ENCODE results near the gene RSAD1.
"Not testable (repeated sequence)": the region's sequence is repeated elsewhere in the genome, so short reads cannot be mapped to it uniquely, and the experiment has no call there.

The RSAD1 gene

DNA sequence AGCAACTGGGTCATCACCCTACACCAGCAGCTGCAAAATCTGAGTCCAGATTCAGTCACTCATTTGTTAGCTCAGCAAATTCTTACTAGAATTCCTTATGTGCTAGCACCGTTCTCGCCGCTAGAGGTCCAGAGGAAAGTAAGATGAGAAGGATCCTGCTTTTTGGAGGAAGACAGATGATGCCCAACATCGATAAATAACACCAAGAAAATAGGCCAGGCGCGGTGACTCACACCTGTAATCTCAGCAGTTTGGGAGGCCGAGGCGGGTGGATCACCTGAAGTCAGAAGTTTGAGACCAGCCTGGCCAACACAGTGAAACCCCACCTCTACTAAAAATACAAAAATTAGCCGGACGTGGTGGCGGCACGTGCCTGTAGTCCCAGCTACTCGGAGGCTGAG is 5.9 kb upstream of the RSAD1 start:
- DNase-seq (ENCODE audit: low read depth): not testable (repeated sequence)

DNA sequence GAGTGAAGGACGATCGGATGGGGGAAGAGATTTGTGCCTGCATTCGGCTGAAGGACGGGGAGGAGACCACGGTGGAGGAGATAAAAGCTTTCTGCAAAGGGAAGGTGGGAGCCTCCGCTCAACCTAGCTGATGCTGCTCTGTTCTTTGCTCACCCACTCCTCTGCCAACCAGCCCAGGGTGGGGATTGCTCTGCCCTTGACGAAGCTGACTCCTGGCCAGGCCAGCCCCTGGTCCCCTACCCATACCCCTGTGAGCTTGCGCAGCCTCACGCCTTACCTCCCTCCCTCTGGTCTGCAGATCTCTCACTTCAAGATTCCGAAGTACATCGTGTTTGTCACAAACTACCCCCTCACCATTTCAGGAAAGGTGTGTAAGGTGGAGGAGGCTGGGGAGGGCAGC is 4.8 kb upstream of the RSAD1 start:
- DNase-seq (ENCODE audit: low read depth): no peak

DNA sequence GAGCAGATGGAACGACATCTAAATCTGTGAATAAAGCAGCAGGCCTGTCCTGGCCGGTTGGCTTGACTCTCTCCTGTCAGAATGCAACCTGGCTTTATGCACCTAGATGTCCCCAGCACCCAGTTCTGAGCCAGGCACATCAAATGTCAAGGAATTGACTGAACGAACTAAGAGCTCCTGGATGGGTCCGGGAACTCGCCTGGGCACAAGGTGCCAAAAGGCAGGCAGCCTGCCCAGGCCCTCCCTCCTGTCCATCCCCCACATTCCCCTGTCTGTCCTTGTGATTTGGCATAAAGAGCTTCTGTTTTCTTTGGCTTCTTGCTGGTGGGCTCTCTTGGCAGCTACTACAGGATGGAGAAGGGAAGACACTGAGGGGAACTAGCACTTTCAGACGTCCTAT is 4.1 kb upstream of the RSAD1 start:
- DNase-seq (ENCODE audit: low read depth): no peak

DNA sequence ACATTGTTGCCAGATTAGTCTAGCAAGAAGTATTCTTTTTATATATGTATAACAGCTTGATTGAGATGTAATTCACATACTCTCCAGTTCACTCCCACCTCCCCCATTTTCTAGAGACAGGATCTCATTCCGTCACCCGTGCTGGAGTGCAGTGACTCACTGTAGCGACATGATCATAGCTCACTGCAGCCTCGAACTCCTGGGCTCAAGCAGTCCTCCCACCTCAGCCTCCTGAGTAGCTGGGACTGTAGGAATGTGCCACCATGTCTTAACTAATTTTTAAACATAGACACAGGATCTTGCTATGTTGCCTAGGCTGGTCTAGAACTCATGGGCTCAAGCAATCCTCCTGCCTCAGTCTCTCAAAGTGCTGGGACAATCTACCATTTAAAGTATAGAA is 3.3 kb upstream of the RSAD1 start:
- DNase-seq (ENCODE audit: low read depth): no peak

DNA sequence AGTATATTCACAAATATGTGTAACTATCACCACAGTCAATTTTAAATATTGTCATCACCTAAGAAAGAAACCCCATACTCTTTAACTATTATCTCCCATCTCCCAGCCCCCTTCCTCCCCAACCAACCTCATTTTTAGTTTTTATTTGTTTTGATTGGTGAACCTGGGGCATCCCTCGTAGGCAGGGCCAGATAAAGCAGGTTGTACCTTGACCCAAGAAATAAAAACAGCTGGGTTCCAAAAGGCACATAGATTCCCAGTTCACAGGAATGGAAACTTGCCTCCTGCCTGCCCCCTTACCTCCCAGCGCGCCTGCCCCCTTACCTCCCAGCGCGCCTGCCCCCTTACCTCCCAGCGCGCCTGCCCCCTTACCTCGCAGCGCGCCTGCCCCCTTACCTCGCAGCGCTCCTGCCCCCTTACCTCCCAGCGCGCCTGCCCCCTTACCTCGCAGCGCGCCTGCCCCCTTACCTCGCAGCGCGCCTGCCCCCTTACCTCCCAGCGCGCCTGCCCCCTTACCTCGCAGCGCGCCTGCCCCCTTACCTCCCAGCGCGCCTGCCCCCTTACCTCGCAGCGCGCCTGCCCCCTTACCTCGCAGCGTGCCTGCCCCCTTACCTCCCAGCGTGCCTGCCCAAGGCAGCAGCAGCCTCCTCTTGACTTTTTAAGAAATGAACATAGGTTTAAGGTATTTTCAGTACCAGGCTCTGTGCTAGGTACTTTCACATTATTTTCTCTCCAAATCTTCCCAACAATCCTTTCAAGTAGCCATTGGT is 2.7 kb upstream of the RSAD1 start:
- DNase-seq (ENCODE audit: low read depth): not testable (repeated sequence)

DNA sequence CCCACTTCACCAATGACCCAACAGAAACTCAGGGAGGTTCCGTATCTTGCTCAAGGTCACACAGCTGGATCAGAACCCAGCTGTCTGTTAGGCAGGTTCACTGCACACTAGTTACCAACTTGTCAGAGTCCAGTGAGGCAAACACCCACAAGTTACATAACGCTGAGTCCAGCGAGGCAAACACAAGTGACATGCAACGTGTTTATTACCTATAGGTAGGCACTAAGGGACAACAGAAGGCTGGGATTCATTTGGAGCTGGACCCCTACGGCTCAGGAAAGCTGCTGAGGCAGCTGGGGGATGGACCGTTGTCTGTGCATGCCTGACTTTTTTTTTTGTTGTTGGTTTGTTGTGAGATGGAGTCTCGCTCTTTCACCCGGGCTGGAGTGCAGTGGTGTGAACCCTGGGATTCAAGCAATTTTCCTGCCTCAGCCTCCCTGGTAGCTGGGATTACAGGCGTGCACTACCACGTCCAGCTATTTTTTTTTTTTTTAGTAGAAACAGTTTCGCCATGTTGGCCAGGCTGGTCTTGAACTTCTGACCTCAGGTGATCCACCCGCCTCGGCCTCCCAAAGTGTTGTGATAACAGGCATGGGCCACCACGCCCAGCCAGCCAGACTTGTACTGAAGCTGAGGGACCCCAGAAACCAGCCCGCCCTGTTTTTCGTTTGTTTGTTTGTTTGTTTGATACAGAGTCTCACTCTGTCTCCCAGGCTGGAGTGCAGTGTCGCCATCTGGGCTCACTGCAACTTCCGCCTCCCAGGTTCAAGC is 1.9 kb upstream of the RSAD1 start:
- no peak for DNase-seq (ENCODE audit: low read depth)

DNA sequence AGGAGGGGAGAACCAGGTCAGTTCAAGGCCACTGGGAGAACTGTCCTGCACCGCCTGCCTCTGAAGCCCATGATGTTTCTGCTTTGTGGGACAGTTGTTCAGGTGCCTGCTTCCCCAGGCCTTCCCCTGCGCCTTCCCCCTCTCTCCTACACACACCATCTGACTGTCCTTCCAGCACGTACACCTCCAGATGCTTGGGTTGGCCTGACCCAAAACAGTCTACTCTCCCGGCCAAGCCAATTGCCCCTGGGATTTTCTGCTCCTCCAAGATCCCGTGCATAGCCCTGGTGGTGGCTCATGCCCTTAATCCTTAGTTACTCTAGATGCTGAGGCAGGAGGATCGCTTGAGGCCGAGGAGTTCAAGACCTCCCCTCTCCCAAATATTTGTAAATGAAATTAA is 684 bp upstream of the RSAD1 start:
- no peak for DNase-seq (ENCODE audit: low read depth)

DNA sequence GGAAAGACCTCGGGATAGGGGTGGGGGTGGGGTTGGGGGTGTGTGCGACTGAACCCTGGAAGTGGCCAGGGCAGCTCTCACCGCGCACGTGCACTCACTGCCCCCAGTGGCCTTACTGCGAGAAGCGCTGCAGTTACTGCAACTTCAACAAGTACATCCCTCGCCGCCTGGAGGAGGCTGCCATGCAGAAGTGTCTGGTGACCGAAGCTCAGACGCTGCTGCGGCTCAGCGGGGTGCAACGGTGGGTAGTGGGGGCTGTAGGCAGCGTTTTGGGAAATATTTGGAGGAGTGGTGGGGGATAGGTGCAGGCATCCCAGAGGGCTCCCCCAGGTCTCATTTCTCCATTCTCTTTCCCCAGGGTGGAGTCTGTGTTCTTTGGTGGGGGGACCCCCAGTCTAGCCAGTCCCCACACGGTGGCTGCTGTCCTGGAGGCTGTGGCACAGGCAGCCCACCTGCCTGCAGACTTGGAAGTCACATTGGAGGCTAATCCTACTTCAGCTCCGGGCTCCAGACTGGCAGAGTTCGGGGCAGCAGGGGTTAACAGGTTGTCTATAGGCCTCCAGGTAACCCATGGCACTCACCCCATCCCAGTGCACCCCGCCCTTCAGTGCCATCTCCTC is 972 bp downstream of the RSAD1 start:
- DNase-seq (ENCODE audit: low read depth): peak; percentile 48

DNA sequence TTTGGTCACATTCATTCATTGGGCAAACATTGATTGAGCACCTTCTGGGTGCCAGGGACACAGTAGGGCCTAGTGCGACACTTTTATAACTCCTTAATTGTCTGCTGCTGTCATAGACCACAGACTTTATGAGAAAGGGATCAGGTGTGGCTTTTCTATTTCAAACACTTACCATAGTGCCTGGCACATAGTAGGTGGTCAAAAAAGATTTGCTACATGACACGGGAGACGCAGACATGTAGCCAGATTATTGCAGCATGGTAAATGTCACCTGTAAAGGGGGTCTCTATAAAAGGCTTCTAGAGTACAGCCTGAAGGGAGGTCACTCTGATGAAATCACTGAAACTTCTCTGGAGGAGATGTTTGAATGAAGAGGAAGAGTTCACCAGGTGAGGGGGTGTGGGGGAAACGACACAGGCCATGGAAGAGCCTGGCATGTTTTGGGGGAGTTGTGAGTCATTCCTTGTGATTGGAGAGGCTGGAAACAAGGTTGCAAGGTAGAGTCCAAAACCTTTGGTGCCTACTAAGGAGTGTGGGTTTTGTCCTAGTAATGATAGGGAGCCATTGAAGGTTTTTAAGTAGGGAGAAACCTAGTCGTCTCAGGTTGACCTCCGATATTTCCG is 1.6 kb downstream of the RSAD1 start:
- no peak for DNase-seq (ENCODE audit: low read depth)

DNA sequence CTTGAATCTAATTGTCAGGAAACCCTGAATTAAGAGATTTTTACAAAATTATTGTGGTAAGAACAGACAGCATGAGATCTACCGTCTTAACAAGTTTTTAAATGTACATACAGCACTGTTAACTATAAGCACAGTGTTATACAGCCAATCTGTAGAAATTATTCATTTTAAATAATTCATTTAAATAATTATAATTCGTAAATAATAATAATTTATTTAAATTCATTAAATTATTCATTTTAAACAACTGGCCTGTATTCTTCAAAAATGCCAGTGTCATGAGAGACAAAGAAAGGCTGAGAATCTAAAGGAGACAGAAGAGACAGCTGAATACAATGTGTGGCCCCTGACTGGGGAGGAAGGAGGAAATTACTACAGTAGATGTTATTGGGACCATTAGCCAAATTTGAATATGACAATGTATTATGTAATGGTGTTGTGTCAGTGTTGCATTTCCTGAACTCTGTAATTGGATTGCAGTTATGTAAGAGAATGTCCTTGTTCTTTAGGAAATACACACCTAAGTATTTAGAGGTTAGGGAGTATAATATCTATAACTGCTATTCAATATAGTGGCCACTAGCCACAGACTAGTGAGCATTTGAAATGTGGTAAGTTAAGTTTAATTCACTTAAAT is 2.3 kb downstream of the RSAD1 start:
- no peak for DNase-seq (ENCODE audit: low read depth)

DNA sequence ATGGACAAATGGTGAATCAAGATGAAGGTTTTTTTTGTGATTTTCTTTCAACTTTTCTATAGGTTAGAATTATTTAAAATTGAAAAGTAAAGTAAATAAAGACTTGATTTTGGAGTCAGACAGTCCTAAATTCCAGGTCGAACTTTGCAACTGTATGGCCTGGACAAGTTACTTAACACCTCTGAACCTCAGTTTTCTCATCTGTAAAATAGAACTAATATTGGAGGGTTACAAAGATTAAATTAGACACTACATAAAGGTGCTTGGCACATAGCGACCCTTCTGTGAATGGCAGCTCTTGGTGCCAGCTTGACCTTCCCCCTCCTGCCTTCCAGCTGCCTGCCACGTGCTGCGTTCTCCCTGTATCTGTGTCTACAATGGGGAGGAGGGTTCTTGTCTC is 3.0 kb downstream of the RSAD1 start:
- no peak for DNase-seq (ENCODE audit: low read depth)

DNA sequence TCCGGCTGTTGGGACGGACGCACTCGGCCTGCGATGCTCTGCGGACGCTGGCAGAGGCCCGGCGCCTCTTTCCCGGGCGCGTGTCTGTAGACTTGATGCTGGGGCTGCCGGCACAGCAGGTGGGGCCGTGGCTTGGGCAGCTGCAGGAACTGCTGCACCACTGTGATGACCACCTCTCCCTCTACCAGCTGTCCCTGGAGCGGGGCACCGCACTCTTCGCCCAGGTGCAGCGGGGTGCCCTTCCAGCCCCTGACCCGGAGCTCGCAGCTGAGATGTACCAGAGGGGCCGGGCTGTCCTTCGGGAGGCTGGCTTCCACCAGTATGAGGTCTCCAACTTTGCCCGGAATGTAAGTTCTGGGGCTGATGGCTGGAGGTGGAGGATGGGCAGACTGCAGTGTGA is 3.5 kb downstream of the RSAD1 start:
- DNase-seq (ENCODE audit: low read depth): no peak

DNA sequence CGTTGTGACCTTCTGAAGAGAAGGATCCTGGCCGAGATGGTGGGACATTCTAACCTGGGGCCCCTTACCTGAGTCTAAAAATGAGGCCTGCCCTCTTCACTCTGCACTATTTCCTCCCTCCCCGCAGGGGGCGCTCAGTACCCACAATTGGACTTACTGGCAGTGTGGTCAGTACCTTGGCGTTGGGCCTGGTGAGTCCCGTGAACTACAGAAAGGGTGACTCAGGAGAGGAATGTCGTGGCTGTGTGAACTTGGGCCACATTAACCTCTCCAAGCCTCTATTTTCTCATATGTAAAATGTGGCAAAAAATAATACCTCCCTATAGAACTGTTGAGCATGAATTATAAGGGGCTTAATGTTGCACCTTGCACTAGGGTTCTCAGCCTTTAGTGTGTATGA is 3.9 kb downstream of the RSAD1 start:
- peak; percentile 71 for DNase-seq (ENCODE audit: low read depth)

DNA sequence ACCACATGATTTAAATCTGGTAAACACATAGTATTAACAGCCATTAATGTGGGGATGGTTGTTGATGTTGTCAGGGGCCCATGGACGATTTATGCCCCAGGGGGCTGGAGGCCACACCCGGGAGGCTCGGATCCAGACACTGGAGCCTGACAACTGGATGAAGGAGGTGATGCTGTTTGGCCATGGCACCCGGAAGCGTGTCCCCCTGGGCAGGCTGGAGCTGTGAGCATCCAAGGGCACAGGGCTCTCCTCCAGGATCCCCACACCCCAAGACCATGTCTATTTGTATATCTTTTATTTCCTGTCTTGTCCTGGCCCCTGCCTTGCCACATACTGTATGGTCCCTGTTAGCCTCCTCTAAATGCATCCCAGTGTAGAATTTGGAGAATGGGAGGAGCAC is 4.6 kb downstream of the RSAD1 start:
- DNase-seq (ENCODE audit: low read depth): no peak

DNA sequence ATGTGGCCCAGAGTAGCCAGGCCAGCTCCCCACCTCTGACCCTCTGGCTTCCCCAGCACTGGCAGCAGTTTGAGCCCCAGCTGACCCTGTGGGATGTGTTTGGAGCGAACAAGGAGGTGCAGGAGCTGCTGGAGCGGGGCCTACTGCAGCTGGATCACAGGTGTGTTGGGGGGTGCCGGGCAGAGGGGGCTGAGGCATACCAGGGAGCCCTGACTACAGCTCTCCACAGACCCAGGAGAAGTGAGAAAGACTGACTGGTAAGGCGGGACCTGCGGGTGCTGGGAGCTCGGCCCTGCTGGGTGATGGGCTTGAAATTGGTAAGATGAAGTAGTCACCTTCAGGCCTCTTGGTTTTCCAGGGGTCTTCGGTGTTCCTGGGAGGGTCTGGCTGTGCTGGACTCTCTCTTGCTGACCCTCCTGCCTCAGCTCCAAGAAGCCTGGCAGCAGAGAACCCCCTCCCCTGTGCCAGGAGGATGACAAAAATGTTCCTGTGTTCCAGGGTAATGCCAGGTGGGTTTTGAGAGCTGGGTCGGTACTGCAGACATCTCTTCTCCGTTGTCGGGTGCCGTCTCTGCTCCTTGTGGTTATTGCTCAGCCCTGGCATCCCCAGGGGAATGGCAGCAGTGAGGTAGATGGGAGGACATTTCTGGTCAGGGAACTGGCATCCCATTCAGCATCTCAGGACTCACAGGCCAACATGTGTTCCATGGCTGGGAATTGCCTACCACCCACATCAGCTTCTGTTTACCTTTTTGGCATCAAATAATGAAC is 5.9 kb downstream of the RSAD1 start:
- DNase-seq (ENCODE audit: low read depth): no peak

DNA sequence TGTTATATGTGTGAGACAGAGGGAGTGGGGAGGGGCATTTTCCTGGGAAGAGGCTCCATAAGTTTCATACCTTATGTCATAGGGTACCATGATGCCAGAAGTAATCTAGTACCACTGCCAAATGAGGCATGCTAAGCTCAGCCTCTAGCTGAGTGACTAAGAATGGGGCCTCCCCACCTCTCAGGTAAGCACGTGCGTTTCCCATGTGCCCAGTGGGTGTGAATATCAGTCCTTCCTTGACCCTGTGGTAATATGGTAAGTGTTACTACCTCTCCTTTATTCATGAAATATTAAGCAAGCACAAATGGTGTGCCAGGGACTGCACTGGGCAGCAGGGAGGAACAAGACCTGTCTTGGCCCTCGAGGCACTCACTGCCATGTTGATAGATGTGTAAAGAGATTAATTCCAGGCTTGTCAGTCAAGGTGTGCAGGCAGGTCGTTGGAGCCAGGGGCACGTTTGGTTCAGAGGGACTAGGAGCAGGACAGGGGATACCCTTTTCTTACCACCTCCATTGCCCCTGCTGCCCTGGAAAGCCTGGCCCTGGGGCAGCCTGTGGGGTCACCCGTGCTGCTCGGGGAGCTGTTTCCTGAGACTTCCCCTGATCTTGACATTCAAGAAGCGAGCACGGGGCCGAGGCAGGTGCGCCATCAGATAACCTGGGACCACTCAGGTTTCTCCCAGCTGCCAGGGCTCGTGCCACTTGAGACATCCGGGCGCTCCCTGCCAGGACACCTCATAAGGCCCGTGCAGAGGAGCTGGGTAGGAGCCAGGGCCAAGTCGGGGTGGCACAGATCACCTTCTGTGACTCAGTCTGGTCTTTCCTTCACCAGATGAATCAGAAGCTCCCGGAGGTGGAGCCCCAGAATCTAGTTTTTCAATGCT is 8.8 kb downstream of the RSAD1 start:
- DNase-seq (ENCODE audit: low read depth): no peak

DNA sequence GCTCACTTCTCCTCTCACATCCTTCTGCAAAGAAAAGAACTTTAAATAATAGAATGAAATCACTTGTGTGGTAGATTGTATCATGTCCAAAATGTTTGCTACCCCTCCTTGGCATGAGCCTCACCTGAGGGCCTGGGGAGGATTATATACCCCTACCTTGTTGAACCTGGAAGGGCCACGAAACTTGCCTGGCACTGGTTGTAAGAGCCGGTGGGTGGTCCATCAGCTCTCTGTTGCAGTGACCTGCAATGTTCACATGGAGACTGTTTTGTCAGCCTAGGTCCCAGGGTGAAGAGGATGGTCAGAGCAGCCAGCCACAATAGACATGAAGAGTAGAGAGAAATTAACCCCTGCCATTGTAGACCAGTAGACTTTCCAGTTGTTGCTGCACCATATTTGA is 10.2 kb downstream of the RSAD1 start:
- DNase-seq (ENCODE audit: low read depth): no peak

DNA sequence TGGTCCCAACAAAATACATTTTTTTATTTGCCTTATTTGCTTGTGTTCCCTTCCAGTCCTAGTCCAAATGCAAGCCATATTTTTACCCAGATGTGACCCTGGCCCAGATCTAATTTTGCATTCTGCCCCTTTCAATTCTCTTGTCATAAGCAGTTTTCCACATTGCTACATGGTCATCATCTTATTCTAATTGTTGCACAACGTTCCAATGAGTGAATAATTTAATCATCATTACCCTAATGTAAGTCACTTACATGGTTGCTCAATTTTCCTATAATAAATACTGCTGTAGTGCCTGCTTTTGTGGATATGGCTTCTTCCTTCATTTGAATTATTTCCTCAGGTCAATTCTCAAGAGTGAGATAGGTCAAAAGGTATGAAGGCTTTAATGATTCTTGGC is 12.8 kb downstream of the RSAD1 start:
- DNase-seq (ENCODE audit: low read depth): no peak

DNA sequence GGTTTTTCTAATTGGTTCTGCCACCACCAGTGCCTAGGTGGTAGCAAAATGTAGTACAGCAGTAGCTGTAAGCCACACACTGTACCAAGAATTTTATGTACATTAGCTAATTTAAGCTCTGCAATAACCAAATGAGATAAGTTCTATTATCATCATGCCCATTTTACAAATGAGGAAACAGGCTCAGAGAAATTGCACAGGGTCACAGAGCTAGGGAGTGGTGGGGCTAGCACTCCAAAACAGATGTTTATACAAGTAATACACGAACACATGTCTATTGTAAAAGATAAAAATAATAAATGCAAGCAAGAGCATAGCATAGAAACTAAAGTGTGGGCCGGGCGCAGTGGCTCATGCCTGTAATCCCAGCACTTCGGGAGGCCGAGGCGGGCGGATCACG is 13.6 kb downstream of the RSAD1 start:
- no peak for DNase-seq (ENCODE audit: low read depth)

DNA sequence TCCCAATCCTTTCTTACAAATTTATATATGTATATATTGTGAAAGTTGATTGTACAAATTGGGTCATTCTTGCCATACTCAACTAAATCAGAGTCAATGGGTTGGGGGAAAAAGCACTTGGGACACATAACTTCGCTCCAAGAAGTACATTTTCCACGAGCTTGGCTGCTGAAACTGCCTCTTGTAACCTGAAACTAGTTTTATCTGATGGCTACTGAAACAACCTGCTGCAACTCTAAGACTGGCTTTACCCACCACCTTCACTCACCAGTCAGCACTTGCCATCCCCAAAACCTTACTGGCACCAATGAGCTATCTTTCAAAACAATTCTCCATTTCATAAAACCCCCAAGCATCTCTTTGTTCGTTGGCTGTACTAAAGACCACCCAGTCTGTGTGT is 15.1 kb downstream of the RSAD1 start:
- no peak for DNase-seq (ENCODE audit: low read depth)

Data from activated T-cell treated with anti-CD3 and anti-CD28 coated beads for 1 hour (primary cell).